OCI-LY7 (cell line): ENCODE results near the gene C2orf42.

Source experiments
- CTCF ChIP-seq: fragments of 200-600 bp; sonication (generic); conservative IDR thresholded peaks from 2 replicates; pipeline ENCODE4 v1.5.1; 2014; ENCODE audit warnings: mild to moderate bottlenecking, antibody characterized with exemption, low read length, moderate library complexity, mixed read lengths
- EZH2phosphoT487 ChIP-seq: fragments of 200-600 bp; sonication (generic); IDR thresholded peaks from 2 replicates; pipeline ENCODE4 v1.6.1; 2018; ENCODE audit warnings: low read depth, borderline replicate concordance, mild to moderate bottlenecking, mixed run types, antibody characterized with exemption, low read length, moderate library complexity, mixed read lengths

GRCh38 chr2:70201831-70202230 is 11.0 kb upstream of the C2orf42 start:
- TF ChIP-seq CTCF (no peak), EZH2phosphoT487 (no peak)
